ENCODE results near the gene PDE8B. TPM values are rescaled to one million over a fixed set of nuclear protein-coding genes. Genes with fewer than 3 reads are reported as not detected.

PDE8B gene
- total RNA-seq, 2 experiments from 2014 or later = 0.25 TPM; not detected in 1

GRCh38 chr5:77329664-77330430 lies 119.4 kb downstream of the PDE8B start:
- Mint-ChIP-seq H3K4me3 (no peak overlapping the region), H3K36me3 (ENCODE audit: low read depth) (no peaks in the 10 kb centered on the region), H3K4me1 (peaks cover 31% of the 10 kb centered on the region), H3K9me3 (peaks cover 6% of the 10 kb centered on the region), H3K27ac (peak overlapping the region; percentile 60), H3K27me3 (peaks cover 4% of the 10 kb centered on the region)
- ChIA-PET CTCF (no interaction called here), POLR2A (no interaction called here)
- no peak for DNase-seq

GRCh38 chr5:77333036-77333435 lies 122.6 kb downstream of the PDE8B start:
- H3K36me3 Mint-ChIP-seq (ENCODE audit: low read depth) = no peaks in the 10 kb centered on the region

GRCh38 chr5:77333451-77334123 lies 123.1 kb downstream of the PDE8B start:
- peaks cover 19% of the 10 kb centered on the region for H3K4me1 Mint-ChIP-seq
- H3K27ac Mint-ChIP-seq = no peak overlapping the region
- POLR2A ChIA-PET = no interaction called here
- peaks cover 5% of the 10 kb centered on the region for H3K27me3 Mint-ChIP-seq
- DNase-seq = no peak
- H3K9me3 Mint-ChIP-seq = peaks cover 6% of the 10 kb centered on the region
- H3K36me3 Mint-ChIP-seq (ENCODE audit: low read depth) = no peaks in the 10 kb centered on the region
- H3K4me3 Mint-ChIP-seq = no peak overlapping the region
- CTCF ChIA-PET = interaction anchor here (1.0 kb wide), 1 partner anchor 23 kb away, joined by 3 read pairs; no protein-coding TSS in a partner anchor

More at GRCh38 chr5:77333036-77333435, 122.6 kb downstream of the PDE8B start:
- Mint-ChIP-seq H3K27ac (no peak overlapping the region), H3K4me1 (peaks cover 24% of the 10 kb centered on the region), H3K9me3 (peaks cover 6% of the 10 kb centered on the region), H3K27me3 (peaks cover 5% of the 10 kb centered on the region), H3K4me3 (no peak overlapping the region)
- CTCF ChIA-PET = no interaction called here
- POLR2A ChIA-PET = no interaction called here
- no peak for DNase-seq

GRCh38 chr5:77337246-77337645 lies 126.8 kb downstream of the PDE8B start:
- CTCF ChIA-PET = interaction anchor here (1.3 kb wide), 1 partner anchor 19 kb away, joined by 3 read pairs; no protein-coding TSS in a partner anchor
- Mint-ChIP-seq H3K27me3 (peaks cover 8% of the 10 kb centered on the region), H3K4me3 (no peak overlapping the region), H3K27ac (no peak overlapping the region), H3K9me3 (no peaks in the 10 kb centered on the region), H3K4me1 (no peaks in the 10 kb centered on the region), H3K36me3 (ENCODE audit: low read depth) (no peaks in the 10 kb centered on the region)
- POLR2A ChIA-PET = no interaction called here
- DNase-seq = no peak

- ChIA-PET POLR2A (no interaction called here), CTCF (interaction anchor here (1.3 kb wide), 1 partner anchor 19 kb away, joined by 3 read pairs; no protein-coding TSS in a partner anchor)
- Mint-ChIP-seq H3K4me1 (no peaks in the 10 kb centered on the region), H3K9me3 (no peaks in the 10 kb centered on the region), H3K27ac (no peak overlapping the region), H3K4me3 (no peak overlapping the region), H3K36me3 (ENCODE audit: low read depth) (no peaks in the 10 kb centered on the region), H3K27me3 (peaks cover 8% of the 10 kb centered on the region)
- DNase-seq = no peak
Measured at GRCh38 chr5:77337686-77338085, 127.2 kb downstream of the PDE8B start.

GRCh38 chr5:77339337-77339890 lies 128.9 kb downstream of the PDE8B start:
- no peak overlapping the region for H3K27ac Mint-ChIP-seq
- DNase-seq = no peak
- ChIA-PET CTCF (no interaction called here), POLR2A (no interaction called here)
- no peaks in the 10 kb centered on the region for H3K36me3 Mint-ChIP-seq (ENCODE audit: low read depth)
- H3K4me1 Mint-ChIP-seq = no peaks in the 10 kb centered on the region
- no peak overlapping the region for H3K4me3 Mint-ChIP-seq
- H3K27me3 Mint-ChIP-seq = peaks cover 8% of the 10 kb centered on the region
- no peaks in the 10 kb centered on the region for H3K9me3 Mint-ChIP-seq

GRCh38 chr5:77343165-77343564 lies 132.7 kb downstream of the PDE8B start:
- DNase-seq = no peak
- H3K27me3 Mint-ChIP-seq = peaks cover 10% of the 10 kb centered on the region
- H3K4me3 Mint-ChIP-seq = no peak overlapping the region
- no peaks in the 10 kb centered on the region for H3K9me3 Mint-ChIP-seq
- no peaks in the 10 kb centered on the region for H3K36me3 Mint-ChIP-seq (ENCODE audit: low read depth)
- H3K27ac Mint-ChIP-seq = no peak overlapping the region
- ChIA-PET CTCF (interaction anchor here (0.7 to 1.5 kb wide), 3 partner anchors 8 to 71 kb away, joined by 3 to 4 read pairs (median 3); no protein-coding TSS in a partner anchor), POLR2A (no interaction called here)
- no peaks in the 10 kb centered on the region for H3K4me1 Mint-ChIP-seq

GRCh38 chr5:77347435-77348098 lies 137.1 kb downstream of the PDE8B start:
- Mint-ChIP-seq H3K4me3 (no peak overlapping the region), H3K4me1 (no peaks in the 10 kb centered on the region), H3K9me3 (no peaks in the 10 kb centered on the region), H3K27ac (no peak overlapping the region), H3K27me3 (peaks cover 4% of the 10 kb centered on the region), H3K36me3 (ENCODE audit: low read depth) (no peaks in the 10 kb centered on the region)
- ChIA-PET CTCF (no interaction called here), POLR2A (no interaction called here)
- no peak for DNase-seq

- Mint-ChIP-seq H3K36me3 (ENCODE audit: low read depth) (peaks cover 2% of the 10 kb centered on the region), H3K4me3 (no peak overlapping the region), H3K27me3 (no peaks in the 10 kb centered on the region), H3K4me1 (peaks cover 16% of the 10 kb centered on the region), H3K9me3 (no peaks in the 10 kb centered on the region), H3K27ac (no peak overlapping the region)
- POLR2A ChIA-PET = no interaction called here
- no peak for DNase-seq
- CTCF ChIA-PET = no interaction called here
Measured at GRCh38 chr5:77353251-77353650, 142.8 kb downstream of the PDE8B start.

GRCh38 chr5:77354454-77354853 lies 144.0 kb downstream of the PDE8B start:
- DNase-seq = no peak
- no peaks in the 10 kb centered on the region for H3K9me3 Mint-ChIP-seq
- H3K27me3 Mint-ChIP-seq = no peaks in the 10 kb centered on the region
- H3K4me1 Mint-ChIP-seq = peaks cover 19% of the 10 kb centered on the region
- CTCF ChIA-PET = no interaction called here
- POLR2A ChIA-PET = no interaction called here
- no peak overlapping the region for H3K4me3 Mint-ChIP-seq
- no peak overlapping the region for H3K27ac Mint-ChIP-seq
- peaks cover 2% of the 10 kb centered on the region for H3K36me3 Mint-ChIP-seq (ENCODE audit: low read depth)

GRCh38 chr5:77355080-77355479 lies 144.6 kb downstream of the PDE8B start:
- Mint-ChIP-seq H3K4me3 (no peak overlapping the region), H3K27me3 (no peaks in the 10 kb centered on the region), H3K27ac (no peak overlapping the region), H3K9me3 (no peaks in the 10 kb centered on the region), H3K36me3 (ENCODE audit: low read depth) (peaks cover 2% of the 10 kb centered on the region), H3K4me1 (peaks cover 19% of the 10 kb centered on the region)
- ChIA-PET CTCF (interaction anchor here (1.4 kb wide), 1 partner anchor 23 kb away, joined by 5 read pairs; no protein-coding TSS in a partner anchor), POLR2A (no interaction called here)
- DNase-seq = no peak

- no peak overlapping the region for H3K27ac Mint-ChIP-seq
- peaks cover 19% of the 10 kb centered on the region for H3K4me1 Mint-ChIP-seq
- CTCF ChIA-PET = interaction anchor here (1.4 kb wide), 1 partner anchor 22 kb away, joined by 5 read pairs; no protein-coding TSS in a partner anchor
- no peak for DNase-seq
- peaks cover 2% of the 10 kb centered on the region for H3K36me3 Mint-ChIP-seq (ENCODE audit: low read depth)
- POLR2A ChIA-PET = no interaction called here
- no peak overlapping the region for H3K4me3 Mint-ChIP-seq
- H3K27me3 Mint-ChIP-seq = no peaks in the 10 kb centered on the region
- H3K9me3 Mint-ChIP-seq = no peaks in the 10 kb centered on the region
Measured at GRCh38 chr5:77355751-77356150, 145.3 kb downstream of the PDE8B start.

- POLR2A ChIA-PET = no interaction called here
- H3K4me3 Mint-ChIP-seq = no peak overlapping the region
- no peaks in the 10 kb centered on the region for H3K27me3 Mint-ChIP-seq
- peak; percentile 11 for DNase-seq
- H3K27ac Mint-ChIP-seq = peak overlapping the region; percentile 13
- H3K4me1 Mint-ChIP-seq = peaks cover 19% of the 10 kb centered on the region
- CTCF ChIA-PET = interaction anchor here (0.8 to 1.0 kb wide), 2 partner anchors 19 to 22 kb away, joined by 3 read pairs; no protein-coding TSS in a partner anchor
- no peaks in the 10 kb centered on the region for H3K9me3 Mint-ChIP-seq
- peaks cover 2% of the 10 kb centered on the region for H3K36me3 Mint-ChIP-seq (ENCODE audit: low read depth)
Measured at GRCh38 chr5:77356740-77357139, 146.3 kb downstream of the PDE8B start.

Measured in activated CD4-positive, alpha-beta T cell treated with anti-CD3 and anti-CD28 coated beads, Interleukin-2, amount 10 ng/mL, durations not matched to agents 7 days and 5 days (primary cell).